HG03558 (cell line): ENCODE measurements around the gene CSPG4.
"Not testable (repeated sequence)": the region's sequence is repeated elsewhere in the genome, so short reads cannot be mapped to it uniquely, and the experiment has no call there.

Source experiments
- ATAC-seq: cut with Tn5 transposase; IDR thresholded peaks from one replicate; pipeline ENCODE4 v1.9.1; 2021; ENCODE audit warnings: moderate number of reproducible peaks; ENCODE audit not compliant: unreplicated experiment; ENCODE audit errors: extremely low read depth

Gene CSPG4

GRCh38 chr15:75738647-75739325, 26.1 kb upstream of the CSPG4 start:
- peak; percentile 78 for ATAC-seq

GRCh38 chr15:75738014-75738646, 25.5 kb upstream of the CSPG4 start:
- no peak for ATAC-seq

- not testable (repeated sequence) for ATAC-seq
Observed at GRCh38 chr15:75737116-75738013, 24.7 kb upstream of the CSPG4 start.

- no peak for ATAC-seq
Observed at GRCh38 chr15:75736256-75736655, 23.6 kb upstream of the CSPG4 start.

GRCh38 chr15:75734861-75735760, 22.5 kb upstream of the CSPG4 start:
- not testable (repeated sequence) for ATAC-seq

- ATAC-seq = no peak
Observed at GRCh38 chr15:75733761-75734651, 21.4 kb upstream of the CSPG4 start.

GRCh38 chr15:75732809-75733451, 20.3 kb upstream of the CSPG4 start:
- ATAC-seq = no peak

GRCh38 chr15:75732177-75732808, 19.6 kb upstream of the CSPG4 start:
- ATAC-seq = no peak

GRCh38 chr15:75731248-75732151, 18.9 kb upstream of the CSPG4 start:
- ATAC-seq = no peak

- not testable (repeated sequence) for ATAC-seq
Observed at GRCh38 chr15:75730376-75731247, 18.0 kb upstream of the CSPG4 start.

- no peak for ATAC-seq
Observed at GRCh38 chr15:75729326-75730069, 16.9 kb upstream of the CSPG4 start.

- no peak for ATAC-seq
Observed at GRCh38 chr15:75727851-75728715, 15.4 kb upstream of the CSPG4 start.

- ATAC-seq = no peak
Observed at GRCh38 chr15:75727031-75727531, 14.4 kb upstream of the CSPG4 start.
